Keratinocyte (primary cell): ENCODE measurements around the gene YDJC. TPM values are rescaled to one million over a fixed set of nuclear protein-coding genes. Genes with fewer than 3 reads are reported as not detected.
"Not testable (repeated sequence)": the region's sequence is repeated elsewhere in the genome, so short reads cannot be mapped to it uniquely, and the experiment has no call there.

Experiments used
- DNase-seq: peaks from one replicate; pipeline ENCODE4 v3.0.0-alpha.2; 2011; ENCODE audit warnings: low read depth, missing footprints, low spot score
- FAIRE-seq: peaks from 2 replicates; lab custom pipeline; 2011; peaks lifted over from hg19 to GRCh38; lab: Jason Lieb, UNC
- H2AFZ ChIP-seq: 2 replicates; pipeline ENCODE4 v1.6.0; 2012; ENCODE audit warnings: low read length, control low read depth, inconsistent platforms; ENCODE audit not compliant: control insufficient read depth
- H3K27ac ChIP-seq: 2 replicates; pipeline ENCODE4 v1.5.1; 2011; ENCODE audit warnings: low read length; ENCODE audit not compliant: control insufficient read depth, insufficient read depth
- H3K27me3 ChIP-seq: 3 replicates; pipeline ENCODE4 v1.6.0; 2011; ENCODE audit warnings: low read length; ENCODE audit not compliant: control insufficient read depth, insufficient read depth; ENCODE audit errors: extremely low read depth
- H3K36me3 ChIP-seq, 2 experiments: 2 replicates in 1 of 2; 3 replicates in 1 of 2; pipeline ENCODE4 v1.5.1; 2011; ENCODE audit warnings: low read length in 2 of 2, mild to moderate bottlenecking in 1 of 2; ENCODE audit not compliant: control insufficient read depth in 2 of 2, insufficient read depth in 2 of 2; ENCODE audit errors: extremely low read depth in 1 of 2
- H3K4me1 ChIP-seq: 3 replicates; pipeline ENCODE4 v1.5.1; 2011; ENCODE audit warnings: low read length; ENCODE audit not compliant: control insufficient read depth, insufficient read depth; ENCODE audit errors: extremely low read depth
- H3K4me2 ChIP-seq: 3 replicates; pipeline ENCODE4 v1.6.0; 2011; ENCODE audit warnings: low read depth, low read length; ENCODE audit not compliant: control insufficient read depth, insufficient read depth; ENCODE audit errors: extremely low read depth
- H3K4me3 ChIP-seq, 3 experiments: fragments of 200-600 bp in 1 of 3; sonication (generic) in 1 of 3; 2 replicates in 2 of 3; 3 replicates in 1 of 3; pipeline ENCODE4 v1.5.1; 2011 to 2016; ENCODE audit warnings: low read length in 3 of 3, mild to moderate bottlenecking in 3 of 3, control low read depth in 2 of 3, inconsistent platforms in 1 of 3, low read depth in 1 of 3, mixed read lengths in 1 of 3, mixed run types in 1 of 3, moderate library complexity in 1 of 3; ENCODE audit not compliant: control insufficient read depth in 2 of 3, insufficient read depth in 2 of 3; ENCODE audit errors: extremely low read depth in 1 of 3
- H3K79me2 ChIP-seq: 2 replicates; pipeline ENCODE4 v1.6.0; 2012; ENCODE audit warnings: low read length; ENCODE audit not compliant: control insufficient read depth, insufficient read depth
- H3K9ac ChIP-seq: 3 replicates; pipeline ENCODE4 v1.6.0; 2011; ENCODE audit warnings: low read length; ENCODE audit not compliant: control insufficient read depth, insufficient read depth; ENCODE audit errors: extremely low read depth
- H3K9me1 ChIP-seq: 3 replicates; pipeline ENCODE4 v1.6.0; 2011; ENCODE audit warnings: low read length; ENCODE audit not compliant: control insufficient read depth, insufficient read depth; ENCODE audit errors: extremely low read depth
- H3K9me3 ChIP-seq: 2 replicates; pipeline ENCODE4 v1.5.1; 2012; ENCODE audit warnings: low read depth, low read length; ENCODE audit not compliant: control insufficient read depth
- H4K20me1 ChIP-seq: 3 replicates; pipeline ENCODE4 v1.6.0; 2011; ENCODE audit warnings: low read length; ENCODE audit not compliant: control insufficient read depth, insufficient read depth; ENCODE audit errors: extremely low read depth
- EZH2 ChIP-seq: IDR thresholded peaks from one replicate; pipeline ENCODE4 v1.6.1; 2012; ENCODE audit warnings: inconsistent platforms, mild to moderate bottlenecking, low read length, moderate library complexity
- dilution Hi-C: fragments of 300-500 bp; cut with MboI; formaldehyde crosslinking; loops from one replicate; pipeline ENCODE4 v1.7.0; 2020; ENCODE audit warnings: low sequenced_read_pairs; ENCODE audit not compliant: extremely low pct_ligation_motif_present
- polyA plus RNA-seq, 5 experiments: library from polyadenylated mRNA; depleted of rRNA in 3 of 5; stranded (reverse) in 3 of 5; stranded (forward) in 1 of 5; unstranded in 1 of 5; fragments of >200 nt; gene quantifications; 1 replicate in 1 of 5; 2 replicates in 3 of 5; 3 replicates in 1 of 5; pipeline versions ENCODE4 v1.2.1 to v1.2.3, GENCODE V29; 2011 to 2012; ENCODE audit warnings: missing spikeins in 2 of 5, low read depth in 1 of 5, low replicate concordance in 1 of 5
- TF ChIP-seq, protein P1 (sequence below), 3 experiments: IDR thresholded peaks in 1 of 3; conservative IDR thresholded peaks in 1 of 3; optimal IDR thresholded peaks in 1 of 3; 2 replicates in 2 of 3; 3 replicates in 1 of 3; pipeline versions ENCODE3 to v1.5.1; 2011; ENCODE audit warnings: low read length in 3 of 3, mild to moderate bottlenecking in 3 of 3, moderate library complexity in 2 of 3, control low read depth in 1 of 3, inconsistent platforms in 1 of 3; ENCODE audit not compliant: insufficient read depth in 2 of 3; ENCODE audit errors: extremely low read depth in 1 of 3

YDJC gene
- polyA plus RNA-seq, 1 donor (not counting 4 experiments of a cell fraction or from before 2014, with no cell fraction given): 18.2 TPM

DNA sequence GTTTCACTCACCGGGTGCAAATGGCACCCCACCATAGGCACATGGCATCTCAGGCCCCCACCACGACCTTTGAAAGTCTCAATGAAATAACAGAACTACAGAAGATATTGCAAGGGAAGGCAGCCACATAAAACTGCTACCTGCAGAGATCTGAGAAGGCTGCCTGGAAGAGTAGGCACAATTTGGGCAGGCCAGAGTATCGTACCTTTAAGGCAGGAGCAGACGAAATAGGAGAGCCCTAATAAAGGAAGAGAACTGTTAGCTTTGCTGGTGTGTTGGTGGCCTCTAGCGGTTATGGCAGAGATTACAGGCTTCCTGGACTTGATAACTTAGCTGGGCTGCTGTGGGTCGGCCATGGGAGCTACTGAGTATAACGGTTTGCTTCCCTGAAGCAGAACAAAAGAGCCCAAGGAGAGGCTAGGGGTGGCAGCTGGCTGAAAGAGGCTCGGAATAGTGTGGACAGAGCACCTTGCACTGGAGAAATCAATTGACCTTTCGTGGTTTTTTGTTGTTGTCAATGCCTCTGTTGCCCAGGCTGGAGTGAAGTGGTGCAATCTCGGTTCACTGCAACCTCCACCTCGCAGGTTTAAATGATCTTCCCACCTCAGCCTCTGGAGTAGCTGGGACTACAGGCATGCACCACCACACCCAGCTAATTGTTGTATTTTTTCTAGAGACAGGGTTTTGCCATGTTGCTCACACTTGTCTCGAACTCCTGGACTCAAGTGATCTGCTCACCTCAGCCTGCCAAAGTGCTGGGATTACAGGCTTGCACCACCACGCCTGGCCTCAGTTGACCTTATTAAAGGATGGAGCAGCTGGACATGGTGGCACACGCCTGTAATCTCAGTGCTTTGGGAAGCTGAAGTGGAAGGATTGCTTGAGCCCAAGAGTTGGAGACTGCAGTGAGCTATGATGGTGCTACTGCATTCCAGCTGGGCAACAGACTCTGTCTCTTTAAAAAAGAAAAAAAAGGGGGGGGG, 17.1 kb upstream of the YDJC start:
- dilution Hi-C loops: no loop called here
- Histone ChIP-seq H3K9me3 (no peaks in the 10 kb centered on the region), H3K9me1 (no peaks in the 10 kb centered on the region), H3K4me1 (peaks cover 19% of the 10 kb centered on the region), H2AFZ (no peak overlapping the region), H3K36me3 (peaks cover 14 to 18% of the 10 kb centered on the region in 2 experiments), H3K79me2 (peaks cover 23% of the 10 kb centered on the region), H3K9ac (no peak overlapping the region), H3K4me2 (no peak overlapping the region), H4K20me1 (peaks cover 11% of the 10 kb centered on the region), H3K4me3 (no peak overlapping the region), H3K27me3 (no peaks in the 10 kb centered on the region), H3K27ac (no peak overlapping the region)
- DNase-seq: no peak
- peak; percentile 83 for FAIRE-seq
- TF ChIP-seq, protein P1, sequence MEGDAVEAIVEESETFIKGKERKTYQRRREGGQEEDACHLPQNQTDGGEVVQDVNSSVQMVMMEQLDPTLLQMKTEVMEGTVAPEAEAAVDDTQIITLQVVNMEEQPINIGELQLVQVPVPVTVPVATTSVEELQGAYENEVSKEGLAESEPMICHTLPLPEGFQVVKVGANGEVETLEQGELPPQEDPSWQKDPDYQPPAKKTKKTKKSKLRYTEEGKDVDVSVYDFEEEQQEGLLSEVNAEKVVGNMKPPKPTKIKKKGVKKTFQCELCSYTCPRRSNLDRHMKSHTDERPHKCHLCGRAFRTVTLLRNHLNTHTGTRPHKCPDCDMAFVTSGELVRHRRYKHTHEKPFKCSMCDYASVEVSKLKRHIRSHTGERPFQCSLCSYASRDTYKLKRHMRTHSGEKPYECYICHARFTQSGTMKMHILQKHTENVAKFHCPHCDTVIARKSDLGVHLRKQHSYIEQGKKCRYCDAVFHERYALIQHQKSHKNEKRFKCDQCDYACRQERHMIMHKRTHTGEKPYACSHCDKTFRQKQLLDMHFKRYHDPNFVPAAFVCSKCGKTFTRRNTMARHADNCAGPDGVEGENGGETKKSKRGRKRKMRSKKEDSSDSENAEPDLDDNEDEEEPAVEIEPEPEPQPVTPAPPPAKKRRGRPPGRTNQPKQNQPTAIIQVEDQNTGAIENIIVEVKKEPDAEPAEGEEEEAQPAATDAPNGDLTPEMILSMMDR (optimal IDR thresholded peaks at IDR 0.05 in 1 of 3, IDR thresholded peaks at IDR 0.05 in 1 of 3, conservative IDR thresholded peaks at IDR 0.05 in 1 of 3; ENCODE audit: extremely low read depth in 1 of 3, insufficient read depth in 2 of 3, low read length in 3 of 3): peak; percentile 86 to 93 (median 87)
- TF ChIP-seq EZH2: no peak

DNA sequence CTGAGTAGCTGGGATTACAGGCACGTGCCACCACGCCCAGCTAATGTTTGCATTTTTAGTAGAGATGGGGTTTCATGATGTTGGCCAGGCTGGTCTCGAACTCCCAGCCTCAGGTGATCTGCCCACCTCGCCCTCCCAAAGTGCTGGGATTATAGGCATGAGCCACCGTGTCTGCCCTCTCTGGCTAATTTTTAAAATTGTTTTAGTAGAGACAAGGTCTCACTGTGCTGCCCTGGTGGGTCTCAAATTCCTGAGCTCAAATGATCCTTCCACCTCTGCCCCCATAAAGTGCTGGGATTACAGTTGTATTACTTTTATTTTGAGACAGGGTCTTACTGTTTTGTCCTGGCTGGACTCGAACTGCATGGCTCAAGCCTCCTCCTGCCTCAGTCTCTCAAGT, 15.7 kb upstream of the YDJC start:
- H3K27ac ChIP-seq, H3K9ac ChIP-seq, DNase-seq, H3K27me3 ChIP-seq, H3K9me3 ChIP-seq, FAIRE-seq, dilution Hi-C loops, H2AFZ ChIP-seq, H3K4me3 ChIP-seq, H3K9me1 ChIP-seq, H3K4me2 ChIP-seq: not testable (repeated sequence)
- H3K4me1 ChIP-seq: peaks cover 17% of the 10 kb centered on the region
- peaks cover 14 to 18% of the 10 kb centered on the region in 2 experiments for H3K36me3 ChIP-seq
- peaks cover 23% of the 10 kb centered on the region for H3K79me2 ChIP-seq
- H4K20me1 ChIP-seq: peaks cover 11% of the 10 kb centered on the region
